ENCODE measurements around the gene IQGAP3.

The IQGAP3 gene

GRCh38 chr1:156560585-156561163, 11.7 kb downstream of the IQGAP3 start:
- no peak overlapping the region for H3K4me2 ChIP-seq (ENCODE audit: low read depth, low read length)

GRCh38 chr1:156559797-156560385, 12.5 kb downstream of the IQGAP3 start:
- H3K27ac ChIP-seq (ENCODE audit: low read length) = no peak overlapping the region
- no peaks in the 10 kb centered on the region for H3F3A ChIP-seq (ENCODE audit: insufficient read depth, low read length)
- no peaks in the 10 kb centered on the region for H3K36me3 ChIP-seq (replicated peaks; ENCODE audit: insufficient read depth, low read length)
- no peaks in the 10 kb centered on the region for H4K20me1 ChIP-seq (ENCODE audit: insufficient read depth, low read length)
- no peaks in the 10 kb centered on the region for H3K9me2 ChIP-seq (replicated peaks; ENCODE audit: insufficient read depth, low read length)
- DNase-seq = no peak
- no peaks in the 10 kb centered on the region for H3K27me3 ChIP-seq (replicated peaks; ENCODE audit: insufficient read depth, low read length)
- H2AFZ ChIP-seq (ENCODE audit: low read length) = no peak overlapping the region
- H3K9ac ChIP-seq (ENCODE audit: low read length) = no peak overlapping the region
- TF ChIP-seq CTCF (IDR thresholded peaks at IDR 0.05; ENCODE audit: low read length) (no peak), EZH2 (optimal IDR thresholded peaks at IDR 0.05; ENCODE audit: low read depth, low read length) (no peak), EZH2phosphoT487 (IDR thresholded peaks at IDR 0.05; ENCODE audit: low read length) (no peak)
- no peaks in the 10 kb centered on the region for H3K4me1 ChIP-seq (ENCODE audit: low read length)
- H3K79me2 ChIP-seq (ENCODE audit: low read length) = no peaks in the 10 kb centered on the region
- H3K4me3 ChIP-seq (ENCODE audit: low read length) = no peak overlapping the region
- no peaks in the 10 kb centered on the region for H3K9me3 ChIP-seq (replicated peaks; ENCODE audit: insufficient read depth, low read length)
- no peak overlapping the region for H3K4me2 ChIP-seq (ENCODE audit: low read depth, low read length)

More at GRCh38 chr1:156560585-156561163, 11.7 kb downstream of the IQGAP3 start:
- no peaks in the 10 kb centered on the region for H3K36me3 ChIP-seq (replicated peaks; ENCODE audit: insufficient read depth, low read length)
- no peak overlapping the region for H3K4me3 ChIP-seq (ENCODE audit: low read length)
- H3K79me2 ChIP-seq (ENCODE audit: low read length) = no peaks in the 10 kb centered on the region
- no peak for DNase-seq
- H3K9ac ChIP-seq (ENCODE audit: low read length) = no peak overlapping the region
- no peak overlapping the region for H3K27ac ChIP-seq (ENCODE audit: low read length)
- no peak overlapping the region for H2AFZ ChIP-seq (ENCODE audit: low read length)
- no peaks in the 10 kb centered on the region for H4K20me1 ChIP-seq (ENCODE audit: insufficient read depth, low read length)
- no peaks in the 10 kb centered on the region for H3F3A ChIP-seq (ENCODE audit: insufficient read depth, low read length)
- TF ChIP-seq EZH2phosphoT487 (IDR thresholded peaks at IDR 0.05; ENCODE audit: low read length) = no peak
- no peak for TF ChIP-seq CTCF (IDR thresholded peaks at IDR 0.05; ENCODE audit: low read length)
- TF ChIP-seq EZH2 (optimal IDR thresholded peaks at IDR 0.05; ENCODE audit: low read depth, low read length) = no peak
- H3K9me2 ChIP-seq (replicated peaks; ENCODE audit: insufficient read depth, low read length) = no peaks in the 10 kb centered on the region
- H3K27me3 ChIP-seq (replicated peaks; ENCODE audit: insufficient read depth, low read length) = no peaks in the 10 kb centered on the region
- no peaks in the 10 kb centered on the region for H3K4me1 ChIP-seq (ENCODE audit: low read length)
- H3K9me3 ChIP-seq (replicated peaks; ENCODE audit: insufficient read depth, low read length) = no peaks in the 10 kb centered on the region

- no peak overlapping the region for H2AFZ ChIP-seq (ENCODE audit: low read length)
- TF ChIP-seq CTCF (IDR thresholded peaks at IDR 0.05; ENCODE audit: low read length) (no peak), EZH2phosphoT487 (IDR thresholded peaks at IDR 0.05; ENCODE audit: low read length) (no peak), EZH2 (optimal IDR thresholded peaks at IDR 0.05; ENCODE audit: low read depth, low read length) (no peak)
- no peaks in the 10 kb centered on the region for H3K36me3 ChIP-seq (replicated peaks; ENCODE audit: insufficient read depth, low read length)
- no peak for DNase-seq
- H3K4me2 ChIP-seq (ENCODE audit: low read depth, low read length) = no peak overlapping the region
- no peaks in the 10 kb centered on the region for H4K20me1 ChIP-seq (ENCODE audit: insufficient read depth, low read length)
- H3K27ac ChIP-seq (ENCODE audit: low read length) = no peak overlapping the region
- H3F3A ChIP-seq (ENCODE audit: insufficient read depth, low read length) = no peaks in the 10 kb centered on the region
- H3K79me2 ChIP-seq (ENCODE audit: low read length) = no peaks in the 10 kb centered on the region
- no peak overlapping the region for H3K4me3 ChIP-seq (ENCODE audit: low read length)
- H3K9me2 ChIP-seq (replicated peaks; ENCODE audit: insufficient read depth, low read length) = no peaks in the 10 kb centered on the region
- H3K4me1 ChIP-seq (ENCODE audit: low read length) = no peaks in the 10 kb centered on the region
- no peak overlapping the region for H3K9ac ChIP-seq (ENCODE audit: low read length)
- H3K27me3 ChIP-seq (replicated peaks; ENCODE audit: insufficient read depth, low read length) = no peaks in the 10 kb centered on the region
- H3K9me3 ChIP-seq (replicated peaks; ENCODE audit: insufficient read depth, low read length) = no peaks in the 10 kb centered on the region
Measured at GRCh38 chr1:156559086-156559796, 13.1 kb downstream of the IQGAP3 start.
